Lung (tissue), 12 donors: ENCODE measurements around the gene TACC3. TPM values are rescaled to one million over a fixed set of nuclear protein-coding genes. Genes with fewer than 3 reads are reported as not detected.

Experiments used
- ATAC-seq: fragments of 200-7000 bp; cut with Tn5 transposase; one replicate; pipeline ENCODE4 v1.9.1; 2020; ENCODE audit warnings: moderate number of reproducible peaks; ENCODE audit not compliant: insufficient read depth, low FRiP score
- DNase-seq, 3 donors: peaks; one replicate each; pipeline ENCODE4 v3.0.0-alpha.2; 2013 to 2017
- H3K27ac ChIP-seq, 2 donors: one replicate each; pipeline ENCODE4 v1.5.1; 2013; ENCODE audit warnings: mild to moderate bottlenecking in 2 of 2, moderate library complexity in 2 of 2, control low read depth in 1 of 2, inconsistent platforms in 1 of 2, low read depth in 1 of 2, low read length in 1 of 2
- H3K27me3 ChIP-seq, 3 donors: one replicate each; pipeline ENCODE4 v1.5.1; 2013; ENCODE audit warnings: low read length in 2 of 3; ENCODE audit not compliant: control insufficient read depth in 3 of 3, insufficient read depth in 3 of 3
- H3K36me3 ChIP-seq, 4 donors: one replicate each; pipeline ENCODE4 v1.5.1; 2013; ENCODE audit warnings: low read length in 4 of 4, mild to moderate bottlenecking in 1 of 4, moderate library complexity in 1 of 4; ENCODE audit not compliant: control insufficient read depth in 4 of 4, insufficient read depth in 4 of 4
- H3K4me1 ChIP-seq, 5 donors: one replicate each; pipeline ENCODE4 v1.5.1; 2013; ENCODE audit warnings: low read length in 5 of 5, mild to moderate bottlenecking in 2 of 5, moderate library complexity in 1 of 5; ENCODE audit not compliant: control insufficient read depth in 5 of 5, insufficient read depth in 5 of 5
- H3K4me3 ChIP-seq: one replicate; pipeline ENCODE4 v1.5.1; 2013; ENCODE audit warnings: mild to moderate bottlenecking, control low read depth, moderate library complexity
- H3K9ac ChIP-seq, 2 donors: one replicate each; pipeline ENCODE4 v1.5.1; 2013; ENCODE audit warnings: low read length in 2 of 2, control low read depth in 1 of 2; ENCODE audit not compliant: insufficient read depth in 1 of 2
- H3K9me3 ChIP-seq, 4 donors: one replicate each; pipeline ENCODE4 v1.5.1; 2013; ENCODE audit warnings: low read length in 3 of 4, mild to moderate bottlenecking in 1 of 4, moderate library complexity in 1 of 4; ENCODE audit not compliant: control insufficient read depth in 4 of 4, insufficient read depth in 3 of 4
- CTCF ChIP-seq: IDR thresholded peaks from 2 replicates; pipeline ENCODE4 v1.5.1; 2012; ENCODE audit warnings: mild to moderate bottlenecking; ENCODE audit errors: control extremely low read depth, extremely low read depth
- WGBS, 2 donors: extraction: QIAGEN DNeasy Blood & Tissue Kit; methylation state at CpG; one replicate each; pipeline ENCODE4 v1.1.7; 2013; 5-methylcytosine and 5-hydroxymethylcytosine counted together
- polyA plus RNA-seq, 2 donors: library from polyadenylated mRNA; stranded (reverse); fragments of 200-250 nt; gene quantifications; one replicate each; pipeline ENCODE4 v1.2.1, GENCODE V29; 2013
- total RNA-seq, 2 donors: library from RNA; depleted of rRNA in 1 of 2; stranded (reverse); fragments of >200 nt in 1 of 2; gene quantifications; one replicate each; pipeline ENCODE4 v1.2.1, GENCODE V29; 2014 to 2021
- donor health status: control.
- donor health status: control.
- donor health status: Bipolar disorder and iron deficiency.
- donor health status: healthy.
- donor health status: DM: yes; HTN: yes; CAD: no.

TACC3 gene
- total and polyA plus RNA-seq, 4 donors, result 13.8 to 22.1 (median 18.5) TPM

- ATAC-seq, result no peak
- WGBS, 2 donors, result 97 to 98% methylated on average over 4 of the region's 4 CpGs
Observed at GRCh38 chr4:1738410-1738809, 17.1 kb downstream of the TACC3 start.

GRCh38 chr4:1739358-1739757 is 18.0 kb downstream of the TACC3 start:
- Histone ChIP-seq H3K27ac (no peak overlapping the region), H3K36me3 (peaks cover 5 to 46% (median 25%) of the 10 kb centered on the region in 4 donors), H3K4me3 (no peak overlapping the region), H3K9me3 (peaks cover 0 to 17% (median 0%) of the 10 kb centered on the region in 4 donors), H3K4me1 (no peaks in the 10 kb centered on the region), H3K27me3 (no peaks in the 10 kb centered on the region), H3K9ac (no peak overlapping the region)
- no peak for TF ChIP-seq CTCF
- WGBS, 2 donors, result 97 to 98% methylated on average over 9 of the region's 9 CpGs
- ATAC-seq, result no peak
- no peak for DNase-seq

More at GRCh38 chr4:1738410-1738809, 17.1 kb downstream of the TACC3 start:
- Histone ChIP-seq H3K9ac (no peak overlapping the region), H3K9me3 (peaks cover 0 to 17% (median 0%) of the 10 kb centered on the region in 4 donors), H3K27ac (no peak overlapping the region), H3K4me1 (no peaks in the 10 kb centered on the region), H3K36me3 (peaks cover 5 to 46% (median 23%) of the 10 kb centered on the region in 4 donors), H3K27me3 (no peaks in the 10 kb centered on the region), H3K4me3 (no peak overlapping the region)
- TF ChIP-seq CTCF, result no peak
- no peak for DNase-seq

GRCh38 chr4:1740021-1740545 is 18.8 kb downstream of the TACC3 start:
- H3K4me1 ChIP-seq, result no peaks in the 10 kb centered on the region
- no peak overlapping the region for H3K27ac ChIP-seq
- peaks cover 0 to 17% (median 0%) of the 10 kb centered on the region in 4 donors for H3K9me3 ChIP-seq
- TF ChIP-seq CTCF, result no peak
- H3K36me3 ChIP-seq, result peaks cover 5 to 46% (median 26%) of the 10 kb centered on the region in 4 donors
- ATAC-seq, result no peak
- no peak overlapping the region for H3K4me3 ChIP-seq
- H3K9ac ChIP-seq, result no peak overlapping the region
- 93 to 95% methylated on average over 22 of the region's 22 CpGs for WGBS, 2 donors
- no peaks in the 10 kb centered on the region for H3K27me3 ChIP-seq
- no peak for DNase-seq

- H3K4me1 ChIP-seq, result no peaks in the 10 kb centered on the region
- H3K27ac ChIP-seq, result no peak overlapping the region
- ATAC-seq (no peak), DNase-seq (no peak)
- peaks cover 0 to 17% (median 0%) of the 10 kb centered on the region in 4 donors for H3K9me3 ChIP-seq
- H3K36me3 ChIP-seq, result peaks cover 2 to 43% (median 21%) of the 10 kb centered on the region in 4 donors
- 91 to 94% methylated on average over 17 of the region's 17 CpGs for whole genome bisulfite sequencing, 2 donors
- H3K4me3 ChIP-seq, result no peak overlapping the region
- H3K9ac ChIP-seq, result no peak overlapping the region
- TF ChIP-seq CTCF, result no peak
- no peaks in the 10 kb centered on the region for H3K27me3 ChIP-seq
Observed at GRCh38 chr4:1741208-1741607, 19.9 kb downstream of the TACC3 start.
